NCI-H2227 treated with DMSO at 0.1 percent for 48 hours (cell line): ENCODE results near the gene IDH1.
"Not testable (repeated sequence)": the region's sequence is repeated elsewhere in the genome, so short reads cannot be mapped to it uniquely, and the experiment has no call there.

ENCODE experiments used
- DNase-seq: peaks from one replicate; lab custom pipeline; 2025; lab: John Stamatoyannopoulos, UW

Gene IDH1

DNA sequence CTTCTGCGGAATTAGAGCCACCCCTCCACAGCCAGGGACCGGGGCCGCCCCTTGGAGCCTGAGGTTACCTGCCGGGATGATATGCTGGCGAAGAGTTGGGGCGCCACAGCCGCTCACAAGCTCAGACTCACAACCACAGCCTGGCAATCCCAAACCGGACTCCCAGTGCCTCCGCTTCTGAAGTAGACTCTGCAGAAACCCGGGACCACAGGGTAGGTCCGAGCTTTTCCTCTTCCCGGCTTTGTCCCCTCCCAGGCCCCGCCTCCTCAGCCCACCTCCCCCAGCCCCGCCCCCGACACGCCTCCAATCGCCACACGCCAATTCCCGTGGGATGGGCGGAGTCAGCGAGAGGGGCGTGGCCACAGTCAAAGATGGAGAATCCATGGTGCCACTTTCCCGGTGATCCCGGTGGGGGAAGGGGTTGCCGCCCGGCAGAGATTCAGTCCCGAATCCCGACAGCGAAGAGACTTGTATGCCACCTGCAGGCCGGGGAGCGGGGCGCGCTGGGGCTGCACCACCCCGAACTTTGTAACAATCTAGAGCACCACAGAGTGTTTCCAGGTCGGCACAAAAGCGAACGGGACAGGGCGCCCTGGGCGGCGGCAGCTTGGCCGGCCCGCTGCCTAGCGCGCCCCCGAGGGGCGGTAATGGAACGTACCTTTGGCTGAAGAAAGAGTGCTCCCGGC is at the start of gene IDH1:
Gene IDH1 (minus strand): TSS at position 201 of the 686 bp plus-strand sequence. CDS start 3,520 bp downstream, outside the sequence.
- DNase-seq: peak; percentile 99

GRCh38 chr2:208304157-208304556 is 49.3 kb upstream of the IDH1 start:
- DNase-seq: no peak

GRCh38 chr2:208300847-208301618 is 46.2 kb upstream of the IDH1 start:
- DNase-seq: no peak

DNA sequence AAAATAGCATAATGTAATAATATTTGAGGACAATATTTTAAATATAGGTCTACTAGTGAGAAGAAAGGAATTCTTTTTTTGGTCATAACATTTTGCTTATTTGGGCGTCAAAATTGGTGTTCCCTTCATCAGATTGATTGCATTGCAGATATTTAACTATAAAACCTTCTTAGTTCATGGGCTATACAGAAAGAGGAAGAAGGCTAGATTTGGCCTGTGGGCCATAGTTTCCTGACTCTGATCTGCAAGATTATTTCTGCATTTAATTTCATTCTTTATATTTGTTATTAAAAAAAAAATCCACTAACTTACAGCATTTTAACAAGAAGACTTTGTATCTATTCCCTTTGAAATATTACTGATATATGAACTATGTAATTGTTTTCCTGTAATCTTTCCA is 43.1 kb upstream of the IDH1 start:
- no peak for DNase-seq

DNA sequence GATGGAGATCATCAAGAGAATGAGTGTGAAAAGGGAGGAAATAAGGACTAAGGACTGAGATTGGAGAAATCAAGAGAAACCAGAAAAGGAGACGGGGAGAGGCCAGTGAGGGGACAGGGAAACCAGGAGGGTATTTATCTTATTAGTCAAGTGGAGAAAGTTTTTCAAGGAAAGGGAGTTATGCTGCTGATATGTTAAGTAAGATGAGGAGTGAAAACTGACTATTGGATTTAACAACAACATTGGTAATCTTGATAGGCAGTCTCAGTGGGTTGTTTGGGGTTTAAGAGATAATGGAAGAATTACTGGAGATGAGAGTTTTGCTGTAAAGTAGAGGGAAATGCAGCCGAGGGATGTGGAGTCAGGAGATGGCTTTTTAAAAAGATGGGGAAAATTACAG is 41.7 kb upstream of the IDH1 start:
- DNase-seq: no peak

DNA sequence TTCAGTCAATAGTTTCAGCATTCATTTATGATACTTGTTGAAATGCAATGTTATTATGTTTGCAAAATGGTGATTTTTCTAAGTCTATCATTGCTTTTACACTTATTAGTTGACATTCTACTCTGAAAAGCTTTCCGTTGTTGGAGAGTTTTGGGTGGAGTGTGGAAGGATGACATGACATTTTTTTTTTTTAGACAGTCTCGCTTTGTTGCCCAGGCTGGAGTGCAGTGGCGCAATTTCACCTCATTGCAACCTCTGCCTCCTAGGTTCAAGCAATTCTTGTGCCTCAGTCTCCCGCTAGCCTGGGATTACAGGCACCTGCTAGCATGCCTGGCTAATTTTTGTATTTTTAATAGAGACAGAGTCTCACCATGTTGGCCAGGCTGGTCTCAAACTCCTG is 41.0 kb upstream of the IDH1 start:
- no peak for DNase-seq

GRCh38 chr2:208294482-208295024 is 39.7 kb upstream of the IDH1 start:
- no peak for DNase-seq

- no peak for DNase-seq
Observed at GRCh38 chr2:208285853-208286252, 31.0 kb upstream of the IDH1 start.

GRCh38 chr2:208280933-208281332 is 26.1 kb upstream of the IDH1 start:
- no peak for DNase-seq

DNA sequence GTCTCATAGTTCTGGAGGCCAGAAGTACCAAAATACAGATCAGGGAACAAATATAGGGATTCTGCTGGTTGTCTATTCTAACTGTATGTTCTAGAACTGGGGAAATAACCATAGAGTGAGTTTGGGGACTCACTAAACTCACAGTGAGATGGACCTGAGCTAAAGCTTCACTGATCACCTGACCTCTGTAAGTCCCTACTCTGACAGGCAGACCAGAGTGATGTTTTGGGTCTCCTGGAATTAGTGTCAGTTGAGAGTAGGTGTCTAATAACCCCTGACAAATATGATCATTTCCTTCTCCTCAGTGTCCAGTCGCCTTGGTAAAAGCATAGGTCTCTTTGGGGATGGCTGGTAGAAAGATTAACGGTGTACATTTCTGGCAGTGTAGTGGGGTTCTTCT is 25.4 kb upstream of the IDH1 start:
- DNase-seq: no peak

DNA sequence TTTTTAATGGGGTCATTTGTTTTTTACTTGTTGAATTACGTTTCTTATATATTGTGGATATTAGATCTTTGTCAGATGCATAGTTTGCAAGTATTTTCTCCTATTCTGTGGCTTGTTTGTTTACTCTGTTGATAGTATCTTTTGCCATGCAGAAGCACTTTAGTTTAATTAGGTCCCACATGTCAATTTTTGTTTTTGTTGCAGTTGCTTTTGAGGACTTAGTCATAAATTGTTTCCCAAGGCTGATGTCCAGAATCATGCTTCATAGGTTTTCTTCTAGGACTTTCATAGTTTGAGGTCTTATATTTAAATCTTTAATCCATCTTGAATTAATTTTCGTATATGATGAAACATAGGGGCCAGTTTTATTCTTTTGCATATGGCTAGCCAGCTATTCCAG is 24.4 kb upstream of the IDH1 start:
- DNase-seq: no peak

DNA sequence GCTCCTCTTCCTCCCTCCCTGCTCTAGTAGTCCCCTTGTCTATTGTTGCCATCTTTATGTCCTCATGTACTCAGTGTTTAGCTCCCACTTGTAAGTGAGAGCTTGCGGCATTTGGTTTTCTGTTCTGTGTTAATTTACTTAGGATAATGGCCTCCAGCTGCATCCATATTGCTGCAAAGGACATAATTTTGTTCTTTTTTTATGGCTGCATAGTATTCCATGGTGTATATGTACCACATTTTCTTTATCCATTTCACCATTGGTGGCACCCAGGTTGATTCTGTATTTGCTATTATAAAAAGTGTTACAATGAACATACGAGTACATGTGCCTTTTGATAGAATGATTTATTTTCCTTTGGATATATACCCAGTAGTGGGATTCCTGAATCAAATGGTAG is 23.7 kb upstream of the IDH1 start:
- DNase-seq: no peak

- DNase-seq: no peak
Observed at GRCh38 chr2:208274748-208275147, 19.9 kb upstream of the IDH1 start.

GRCh38 chr2:208269091-208269490 is 14.2 kb upstream of the IDH1 start:
- no peak for DNase-seq

GRCh38 chr2:208268156-208268952 is 13.5 kb upstream of the IDH1 start:
- DNase-seq: no peak

DNA sequence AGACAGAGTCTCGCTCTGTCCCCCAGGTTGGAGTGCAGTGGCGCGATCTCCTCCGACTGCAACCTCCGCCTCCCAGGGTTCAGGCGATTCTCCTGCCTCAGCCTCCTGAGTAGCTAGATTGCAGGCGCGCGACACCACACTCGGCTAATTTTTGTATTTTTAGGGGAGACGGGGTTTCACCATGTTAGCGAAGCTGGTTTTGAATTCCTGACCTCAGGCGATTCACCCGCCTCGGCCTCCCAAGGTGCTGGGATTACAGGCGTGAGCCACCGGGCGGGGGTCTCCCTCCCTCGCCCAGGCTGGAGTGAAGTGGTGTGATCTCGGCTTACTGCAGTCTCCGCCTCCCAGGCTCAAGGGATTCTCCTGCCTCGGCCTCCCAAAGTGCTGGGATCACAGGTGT is 12.7 kb upstream of the IDH1 start:
- DNase-seq: not testable (repeated sequence)

- DNase-seq: no peak
Observed at GRCh38 chr2:208266936-208267335, 12.1 kb upstream of the IDH1 start.

DNA sequence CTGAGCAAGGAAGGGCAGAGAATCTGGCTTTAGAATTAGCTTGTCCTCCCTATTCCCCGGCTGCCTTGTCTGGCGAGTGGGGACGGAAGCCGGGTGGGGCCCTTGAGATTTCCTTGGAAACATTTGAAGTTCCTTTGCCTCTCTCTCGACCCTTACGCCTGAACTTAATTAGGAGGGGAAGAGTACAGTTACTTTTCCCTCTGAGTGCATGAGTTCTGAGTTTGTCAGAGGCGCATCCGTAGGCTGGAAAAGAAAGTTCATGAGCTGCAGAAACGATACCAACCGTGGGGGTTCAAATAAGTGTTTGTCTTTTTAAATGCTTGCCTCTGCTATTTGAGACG is 11.7 kb upstream of the IDH1 start:
- DNase-seq: peak; percentile 72

GRCh38 chr2:208265801-208266552 is 11.1 kb upstream of the IDH1 start, which contains the start of gene PIKFYVE:
PIKFYVE (plus strand) TSS chr2:208266255; CDS start chr2:208271520, 5,265 bp downstream.
- DNase-seq: peak; percentile 98

DNA sequence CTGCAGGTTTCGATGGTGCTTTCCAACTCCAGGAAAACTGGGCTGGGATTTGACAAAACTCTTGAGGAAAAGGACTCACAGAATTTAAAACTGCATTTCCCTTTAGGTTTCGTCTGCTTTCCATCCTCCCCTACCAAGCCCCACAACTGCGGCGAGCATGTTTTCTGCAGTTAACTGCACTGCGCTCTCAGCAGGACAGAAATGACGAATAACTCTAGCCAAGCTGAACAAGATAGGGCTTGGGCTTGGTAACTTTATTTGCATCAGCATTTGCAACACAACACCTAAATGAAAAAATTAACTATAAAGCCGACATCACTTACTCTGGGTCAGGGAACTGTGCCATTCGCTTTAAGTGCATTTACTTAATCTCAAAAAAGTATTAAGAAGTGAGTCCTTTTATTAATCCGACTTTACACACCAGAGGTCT is 10.5 kb upstream of the IDH1 start:
- DNase-seq: no peak
